NCI-H460 (cell line): ENCODE data around the gene AP2A2. TPM values are rescaled to one million over a fixed set of nuclear protein-coding genes. Genes with fewer than 3 reads are reported as not detected.
A peak's percentile ranks its signal among the peaks of the same experiment; 100 is the strongest.

Experiments used
- DNase-seq: peaks from one replicate; pipeline ENCODE4 v3.0.0-alpha.2; 2016; ENCODE audit warnings: low read depth; ENCODE audit errors: extremely low read depth
- total RNA-seq: library from RNA; depleted of rRNA; stranded (reverse); fragments of >200 nt; shearing (Covaris generic); gene quantifications from 2 replicates; pipeline ENCODE4 v1.2.3, GENCODE V29; 2014

Gene AP2A2
- total RNA-seq, 1 experiment from 2014 or later: 25.1 TPM

DNA sequence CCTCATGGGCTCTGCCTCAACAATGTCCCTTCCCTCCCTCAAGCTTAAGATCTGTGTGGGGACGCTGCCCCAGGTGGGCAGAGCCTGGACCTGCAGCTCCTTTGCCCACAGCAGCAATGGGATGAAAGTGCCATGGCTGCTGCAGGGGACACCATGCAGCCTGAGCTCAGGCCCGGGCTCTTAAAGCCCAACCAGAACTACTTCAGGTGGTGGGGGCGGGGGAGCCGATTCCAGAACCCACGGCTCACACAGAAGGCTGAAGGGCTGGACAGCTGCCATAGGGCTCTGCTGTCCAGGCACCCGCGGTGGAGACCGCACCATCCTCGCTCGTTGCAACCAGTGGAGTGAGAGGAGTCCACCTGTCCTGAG, 27.5 kb upstream of the AP2A2 start:
- DNase-seq: no peak

GRCh38 chr11:898540-899190, 27.0 kb upstream of the AP2A2 start:
- no peak for DNase-seq

DNA sequence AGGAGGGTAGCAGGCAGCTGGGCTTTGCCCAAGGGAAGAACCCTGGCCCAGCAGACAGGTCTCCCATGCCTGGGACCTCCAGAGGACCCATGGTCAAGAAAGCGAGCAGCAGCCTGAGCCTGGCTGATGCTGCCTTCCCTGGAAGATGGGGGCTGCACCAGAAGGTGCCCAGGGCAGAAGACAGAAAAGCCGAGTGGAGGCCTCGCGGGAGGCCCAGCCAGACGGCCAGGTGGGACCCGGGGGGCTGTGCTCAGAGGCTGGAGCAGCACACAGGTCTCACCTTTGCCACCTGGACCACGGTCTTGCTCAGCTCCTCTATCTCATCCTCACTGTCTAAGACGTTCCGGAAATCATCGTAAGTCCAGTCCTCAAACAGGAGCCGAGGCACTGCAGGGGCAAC, 25.9 kb upstream of the AP2A2 start:
- no peak for DNase-seq

- no peak for DNase-seq
Measured at GRCh38 chr11:900545-900944, 25.1 kb upstream of the AP2A2 start.

DNA sequence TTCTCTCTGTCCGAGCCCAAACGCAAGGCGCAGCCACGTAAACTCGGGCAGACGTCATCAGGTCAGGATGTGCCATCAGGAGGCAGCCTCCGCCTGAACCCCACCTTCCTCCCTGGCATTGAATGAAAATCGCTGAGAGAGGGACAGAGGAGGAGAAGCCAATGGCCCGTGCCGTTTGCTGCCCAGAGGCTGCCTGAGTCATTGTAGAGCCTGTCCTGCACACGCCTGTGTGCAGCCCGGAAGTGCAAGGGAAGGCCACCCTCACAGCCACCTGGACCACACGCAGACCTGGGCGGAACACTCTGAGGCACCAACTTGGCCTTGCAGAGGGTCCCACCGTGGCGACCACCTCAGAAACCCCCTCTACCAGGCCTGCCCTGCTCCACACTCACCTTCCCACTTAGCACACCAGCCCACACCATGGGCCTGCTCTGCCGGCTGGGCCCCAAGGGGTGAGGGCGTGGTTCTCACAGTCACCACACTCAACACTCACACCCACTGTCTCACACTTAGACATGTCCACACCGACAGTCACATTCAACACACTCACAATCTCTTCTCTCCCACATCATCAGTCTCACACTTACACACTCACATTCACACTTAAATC, 24.1 kb upstream of the AP2A2 start:
- DNase-seq: no peak

DNA sequence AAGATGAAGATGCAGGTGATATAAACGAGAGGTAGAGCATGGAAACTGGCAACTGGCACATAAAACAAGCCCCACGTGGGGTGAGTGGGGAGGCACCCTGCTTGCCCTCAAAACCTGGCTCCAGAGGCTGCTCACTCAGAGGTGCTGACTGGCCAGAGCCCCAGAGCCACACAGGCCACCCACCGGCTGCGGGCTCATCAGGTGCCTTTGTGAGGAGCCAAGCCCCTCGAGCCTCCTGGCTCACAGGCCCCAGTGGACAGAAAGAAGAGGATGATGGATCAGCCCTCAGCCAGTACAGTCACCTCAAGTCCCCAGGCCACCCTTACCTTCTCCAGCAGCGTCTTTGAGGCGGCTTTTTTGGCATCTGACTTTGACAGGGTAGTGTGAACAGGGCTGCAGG, 21.3 kb upstream of the AP2A2 start:
- DNase-seq: no peak

DNA sequence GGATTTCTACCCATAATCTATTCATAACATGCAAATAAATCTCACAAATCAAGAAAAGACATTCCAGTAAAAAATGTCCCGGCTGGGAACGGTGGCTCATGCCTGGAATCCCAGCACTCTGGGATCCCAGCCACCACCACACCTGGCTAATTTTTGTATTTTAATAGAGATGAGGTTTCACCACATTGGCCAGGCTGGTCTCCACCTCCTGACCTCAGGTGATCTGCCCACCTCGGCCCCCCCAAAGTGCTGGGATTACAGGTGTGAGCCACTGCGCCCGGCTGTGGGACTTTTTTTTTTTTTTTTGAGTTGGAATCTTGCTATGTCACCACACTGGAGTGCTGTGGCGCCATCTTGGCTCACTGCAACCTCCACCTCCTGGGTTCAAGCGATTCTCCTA, 19.7 kb upstream of the AP2A2 start:
- no peak for DNase-seq

GRCh38 chr11:907668-908067, 18.0 kb upstream of the AP2A2 start:
- DNase-seq: no peak

DNA sequence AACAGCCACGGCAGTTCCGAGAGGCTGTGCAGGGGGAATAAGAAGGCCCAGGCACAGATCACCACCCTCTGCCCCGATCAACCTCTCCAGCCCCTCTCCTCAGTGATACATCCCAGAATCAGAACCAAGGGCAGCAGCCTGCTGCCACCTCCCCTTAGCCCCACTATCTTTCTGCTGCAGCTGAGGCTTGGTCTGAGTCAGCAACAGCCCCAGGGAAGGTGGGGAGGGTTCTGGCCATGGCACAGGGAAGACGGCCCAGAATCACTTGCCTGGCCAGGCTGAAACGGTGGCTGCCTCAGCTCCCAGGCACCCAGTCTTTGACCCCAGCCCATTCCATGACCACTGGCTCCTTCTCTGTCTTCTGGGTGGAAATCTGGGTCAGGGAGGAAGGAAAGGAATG, 17.4 kb upstream of the AP2A2 start:
- DNase-seq: no peak

DNA sequence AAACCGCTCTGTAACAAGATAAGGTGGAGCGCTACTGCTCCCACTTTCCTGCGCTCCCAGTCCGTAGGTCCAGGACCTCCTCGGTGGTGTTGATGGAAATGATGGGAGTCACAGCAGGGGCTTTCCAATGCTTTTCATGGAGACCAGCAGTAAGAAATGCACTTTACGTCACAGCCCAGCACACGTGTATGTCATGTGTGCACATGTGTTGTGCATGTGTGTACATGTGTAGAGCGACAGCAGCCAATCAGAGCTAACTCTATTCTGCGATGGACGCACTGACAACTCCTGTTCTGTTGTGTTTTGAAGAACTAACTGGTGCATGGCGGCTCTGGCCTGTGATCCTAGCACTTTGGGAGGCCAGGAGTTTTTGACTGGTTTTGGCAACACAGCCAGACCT, 16.3 kb upstream of the AP2A2 start:
- DNase-seq: no peak

GRCh38 chr11:910044-910588, 15.6 kb upstream of the AP2A2 start:
- no peak for DNase-seq

- DNase-seq: peak; percentile 62
Measured at GRCh38 chr11:910589-911030, 15.1 kb upstream of the AP2A2 start, which contains the start of gene CHID1. TSS of gene CHID1 (minus strand) at chr11:910810. CDS start at chr11:904816, 5,994 bp downstream.

- DNase-seq: no peak
Measured at GRCh38 chr11:911031-911889, 14.4 kb upstream of the AP2A2 start.

DNA sequence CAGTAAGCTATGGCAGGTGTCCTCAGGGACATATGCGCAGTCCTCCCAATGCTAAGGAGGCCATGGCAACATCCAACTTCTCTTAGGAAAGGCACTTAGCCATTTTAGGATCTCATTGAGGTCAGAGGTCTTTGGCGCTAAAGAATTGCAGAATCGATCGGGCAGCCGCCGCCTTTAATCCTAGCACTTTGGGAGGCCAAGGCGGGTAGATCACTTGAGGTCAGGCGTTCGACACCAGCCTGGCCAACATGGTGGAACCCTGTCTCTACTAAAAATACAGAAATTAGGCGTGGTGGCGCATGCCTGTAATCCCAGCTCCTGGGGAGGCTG, 13.8 kb upstream of the AP2A2 start:
- DNase-seq: no peak

DNA sequence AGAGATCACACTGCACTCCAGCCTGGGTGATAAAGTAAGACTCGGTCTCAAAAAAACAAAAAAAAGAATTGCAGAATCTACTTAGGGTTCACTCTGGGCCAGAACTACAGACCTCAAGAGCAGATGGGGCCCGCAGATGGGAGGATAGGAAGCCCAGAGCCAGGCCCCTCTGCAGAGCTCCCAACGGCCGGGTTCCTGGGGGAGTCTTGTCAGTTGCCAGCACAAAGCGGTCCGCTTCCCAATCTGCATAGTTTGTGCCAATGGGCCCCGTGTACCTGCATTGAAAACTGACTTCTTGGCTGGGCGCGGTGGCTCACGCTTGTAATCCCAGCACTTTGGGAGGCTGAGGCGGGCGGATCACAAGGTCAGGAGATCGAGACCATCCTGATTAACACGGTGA, 13.4 kb upstream of the AP2A2 start:
- DNase-seq: no peak

GRCh38 chr11:913043-913442, 12.6 kb upstream of the AP2A2 start:
- DNase-seq: no peak

DNA sequence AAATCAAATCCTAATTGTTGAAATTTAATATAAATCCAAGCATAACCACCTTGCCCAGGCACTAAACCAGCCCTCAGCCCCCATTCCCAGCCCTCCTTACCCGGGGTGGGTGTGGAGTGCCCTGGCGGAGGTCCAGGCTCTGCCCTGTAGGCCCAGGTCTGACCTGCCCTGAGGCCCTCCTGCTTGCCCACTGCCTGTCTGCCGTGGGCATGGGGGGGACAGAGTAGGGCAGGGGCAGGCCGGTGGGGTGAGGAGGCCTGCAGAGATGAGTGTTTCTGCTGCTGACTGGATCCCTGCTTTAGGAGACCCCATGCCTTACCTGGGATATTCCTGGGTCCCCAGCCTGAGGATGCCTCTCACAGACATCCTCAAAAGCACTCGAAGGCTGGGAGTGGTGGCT, 11.5 kb upstream of the AP2A2 start:
- DNase-seq: no peak

DNA sequence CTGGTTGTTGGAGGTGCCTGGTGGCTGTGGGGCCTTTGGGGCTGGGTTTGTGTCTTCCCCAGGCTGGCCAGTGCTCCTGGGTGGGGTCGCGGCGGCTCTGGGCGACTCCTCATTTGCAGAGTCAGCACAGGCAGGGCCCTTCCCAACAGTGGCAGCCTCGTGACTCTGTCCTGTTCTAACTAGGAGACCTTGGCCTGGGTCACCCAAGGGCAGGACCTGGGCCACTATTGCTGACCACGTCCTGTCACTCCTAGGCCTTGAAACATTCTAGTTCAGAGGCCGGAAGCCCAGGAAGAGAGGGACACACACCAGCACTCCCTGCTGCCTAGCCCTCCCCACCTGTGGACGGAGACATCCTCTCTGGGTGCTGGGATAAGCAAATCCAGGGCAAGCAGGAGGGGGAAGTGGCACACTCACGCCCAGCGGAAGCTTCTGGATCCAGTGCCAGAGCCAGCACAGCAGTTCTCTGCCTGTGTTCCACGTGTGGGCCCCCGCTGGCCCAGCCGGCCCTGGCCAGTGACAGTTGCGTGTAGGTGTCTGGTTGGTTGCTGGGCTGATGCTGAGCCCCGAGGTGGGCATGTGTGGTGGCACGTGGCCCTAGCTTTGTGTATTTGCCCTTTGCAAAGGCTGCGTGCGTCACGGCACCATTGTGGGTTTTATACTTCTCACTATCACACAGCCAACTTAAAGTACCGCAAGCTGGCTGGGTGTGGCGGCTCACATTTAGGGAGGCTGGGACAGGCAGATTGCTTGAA, 10.7 kb upstream of the AP2A2 start:
- DNase-seq: no peak

DNA sequence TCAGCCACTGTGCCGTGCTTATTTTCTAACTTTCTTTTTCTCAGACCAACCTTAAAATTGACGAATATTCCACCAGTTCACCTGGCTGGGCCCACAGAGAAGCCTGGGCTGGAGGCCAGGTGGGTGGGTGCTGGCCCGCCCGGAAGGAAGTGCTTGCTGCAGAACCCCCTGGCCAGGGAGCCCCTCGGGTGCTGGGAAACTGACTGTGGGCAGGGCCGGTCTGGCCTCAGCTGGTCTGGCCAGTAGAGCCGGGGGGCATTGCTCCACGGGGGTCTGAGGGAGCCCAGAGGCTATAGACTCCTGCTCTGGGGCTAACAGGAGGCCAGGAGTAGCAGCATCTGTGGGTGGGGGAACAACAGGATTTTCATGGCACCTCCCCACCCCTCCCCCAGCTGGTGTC, 8.2 kb upstream of the AP2A2 start:
- no peak for DNase-seq

DNA sequence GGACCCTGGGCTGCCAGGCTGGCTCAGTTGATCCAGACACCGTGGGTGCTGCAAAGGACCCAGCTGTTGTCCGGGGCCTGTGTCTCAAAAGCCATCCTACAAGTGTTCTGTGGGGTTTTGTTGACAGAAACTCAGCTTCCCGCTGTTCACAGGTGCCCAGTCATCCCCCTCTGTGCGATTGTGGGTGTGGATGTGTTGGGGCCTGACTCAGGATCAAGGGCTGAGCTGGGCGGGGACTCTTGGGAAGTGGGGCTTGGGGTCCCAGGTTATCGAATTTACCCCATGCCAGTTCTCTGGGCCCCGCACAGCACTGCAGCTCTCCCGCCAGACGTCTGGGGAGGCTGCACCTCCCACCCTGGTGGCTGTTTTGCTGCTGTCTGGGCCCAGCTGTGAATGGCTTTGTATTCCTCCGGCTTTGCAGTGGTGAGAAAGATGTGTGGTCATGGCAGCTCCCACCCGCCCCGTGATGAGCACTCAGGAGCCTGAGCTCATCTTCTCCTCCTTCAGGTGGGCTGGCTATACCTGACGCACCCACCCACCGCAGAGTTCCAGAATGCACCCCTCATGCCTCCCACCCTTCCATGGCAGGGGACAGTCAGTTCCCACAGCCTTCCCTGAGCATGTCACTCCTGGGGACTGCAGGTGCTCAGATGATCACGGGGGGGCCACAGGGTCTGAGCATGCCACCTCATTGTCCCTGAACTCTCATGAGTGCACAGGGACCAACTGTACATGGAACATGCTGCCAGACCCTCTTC, 3.6 kb upstream of the AP2A2 start:
- no peak for DNase-seq
